Loucy (cell line): ENCODE measurements around the gene EPSTI1.

Experiments used
- H2AFZ ChIP-seq: fragments of 200-600 bp; sonication (generic); 2 replicates; pipeline ENCODE4 v1.6.0; 2016; ENCODE audit warnings: antibody characterized with exemption, mild to moderate bottlenecking, low read length, moderate library complexity
- H3F3A ChIP-seq: fragments of 200-600 bp; 2 replicates; pipeline ENCODE4 v1.6.0; 2016; ENCODE audit warnings: antibody characterized with exemption, low read depth, mild to moderate bottlenecking
- H3K27me3 ChIP-seq: fragments of 200-600 bp; sonication (generic); 2 replicates; pipeline ENCODE4 v1.6.1; 2014; ENCODE audit warnings: low read length, mild to moderate bottlenecking; ENCODE audit not compliant: insufficient read depth, poor library complexity, severe bottlenecking
- H3K36me3 ChIP-seq: fragments of 200-600 bp; sonication (generic); 2 replicates; pipeline ENCODE4 v1.6.1; 2016; ENCODE audit warnings: low read length; ENCODE audit not compliant: insufficient read depth
- H3K4me1 ChIP-seq: fragments of 200-600 bp; sonication (generic); 2 replicates; pipeline ENCODE4 v1.5.1; 2014; ENCODE audit warnings: low read length, mild to moderate bottlenecking; ENCODE audit not compliant: insufficient read depth, poor library complexity, severe bottlenecking
- H3K4me2 ChIP-seq: fragments of 200-600 bp; sonication (generic); 2 replicates; pipeline ENCODE4 v1.6.0; 2014; ENCODE audit warnings: antibody characterized with exemption, low read length, low read depth, mild to moderate bottlenecking; ENCODE audit not compliant: poor library complexity, severe bottlenecking
- H3K4me3 ChIP-seq: fragments of 200-600 bp; sonication (generic); 2 replicates; pipeline ENCODE4 v1.5.1; 2014; ENCODE audit warnings: low read length, mild to moderate bottlenecking, mixed read lengths; ENCODE audit not compliant: poor library complexity, severe bottlenecking
- H3K79me2 ChIP-seq: fragments of 200-600 bp; sonication (generic); 2 replicates; pipeline ENCODE4 v1.6.1; 2014; ENCODE audit warnings: low read length; ENCODE audit not compliant: insufficient read depth
- H3K9ac ChIP-seq: fragments of 200-600 bp; sonication (generic); 2 replicates; pipeline ENCODE4 v1.6.0; 2014; ENCODE audit warnings: mild to moderate bottlenecking, low read depth, low read length, moderate library complexity; ENCODE audit not compliant: poor library complexity, severe bottlenecking
- H3K9me2 ChIP-seq: fragments of 200-600 bp; sonication (generic); replicated peaks from 2 replicates; pipeline ENCODE4 v1.6.1; 2016; ENCODE audit warnings: low read depth, low read length, mixed read lengths
- H3K9me3 ChIP-seq: fragments of 200-600 bp; sonication (generic); 2 replicates; pipeline ENCODE4 v1.6.1; 2014; ENCODE audit warnings: mild to moderate bottlenecking, antibody characterized with exemption, low read length, low read depth; ENCODE audit not compliant: insufficient read depth
- H4K20me1 ChIP-seq: fragments of 200-600 bp; sonication (generic); 2 replicates; pipeline ENCODE4 v1.6.0; 2014; ENCODE audit warnings: antibody characterized with exemption, low read length, mild to moderate bottlenecking; ENCODE audit not compliant: insufficient read depth, poor library complexity, severe bottlenecking
- EZH2phosphoT487 ChIP-seq: fragments of 200-600 bp; IDR thresholded peaks from 2 replicates; pipeline ENCODE4 v1.6.1; 2018; ENCODE audit warnings: antibody characterized with exemption, mild to moderate bottlenecking, moderate library complexity, borderline replicate concordance
- TF ChIP-seq, protein P1 (sequence below): fragments of 200-600 bp; sonication (generic); conservative IDR thresholded peaks from 2 replicates; pipeline ENCODE4 v1.5.1; 2014; ENCODE audit warnings: mild to moderate bottlenecking, antibody characterized with exemption, low read length

Gene EPSTI1

DNA sequence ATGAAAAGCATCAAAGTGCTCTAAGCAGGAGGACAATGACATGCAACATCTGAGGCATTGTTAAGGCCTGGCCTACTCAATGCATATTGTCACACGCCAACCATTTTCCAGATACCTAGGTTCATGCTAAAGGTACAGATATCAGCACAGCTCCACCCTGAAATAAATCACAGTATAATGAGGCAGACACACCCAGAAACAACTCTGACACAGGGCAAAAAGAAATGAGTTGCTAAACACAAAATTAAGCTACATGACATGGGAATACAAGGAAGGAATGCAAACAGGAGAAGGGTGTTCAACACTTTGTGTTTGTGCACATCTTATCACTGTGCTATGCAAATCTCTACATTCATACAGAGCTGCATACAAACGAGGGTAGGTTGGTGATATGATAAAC is 86.5 kb downstream of the EPSTI1 start:
- Histone ChIP-seq H3F3A (no peaks in the 10 kb centered on the region), H3K27me3 (no peaks in the 10 kb centered on the region), H2AFZ (no peak overlapping the region), H3K4me2 (no peak overlapping the region), H3K9me3 (no peaks in the 10 kb centered on the region), H4K20me1 (no peaks in the 10 kb centered on the region), H3K36me3 (no peaks in the 10 kb centered on the region), H3K4me3 (no peak overlapping the region), H3K79me2 (no peaks in the 10 kb centered on the region), H3K4me1 (no peaks in the 10 kb centered on the region), H3K9ac (no peak overlapping the region), H3K9me2 (no peaks in the 10 kb centered on the region)
- TF ChIP-seq EZH2phosphoT487 = no peak
- TF ChIP-seq, protein P1, sequence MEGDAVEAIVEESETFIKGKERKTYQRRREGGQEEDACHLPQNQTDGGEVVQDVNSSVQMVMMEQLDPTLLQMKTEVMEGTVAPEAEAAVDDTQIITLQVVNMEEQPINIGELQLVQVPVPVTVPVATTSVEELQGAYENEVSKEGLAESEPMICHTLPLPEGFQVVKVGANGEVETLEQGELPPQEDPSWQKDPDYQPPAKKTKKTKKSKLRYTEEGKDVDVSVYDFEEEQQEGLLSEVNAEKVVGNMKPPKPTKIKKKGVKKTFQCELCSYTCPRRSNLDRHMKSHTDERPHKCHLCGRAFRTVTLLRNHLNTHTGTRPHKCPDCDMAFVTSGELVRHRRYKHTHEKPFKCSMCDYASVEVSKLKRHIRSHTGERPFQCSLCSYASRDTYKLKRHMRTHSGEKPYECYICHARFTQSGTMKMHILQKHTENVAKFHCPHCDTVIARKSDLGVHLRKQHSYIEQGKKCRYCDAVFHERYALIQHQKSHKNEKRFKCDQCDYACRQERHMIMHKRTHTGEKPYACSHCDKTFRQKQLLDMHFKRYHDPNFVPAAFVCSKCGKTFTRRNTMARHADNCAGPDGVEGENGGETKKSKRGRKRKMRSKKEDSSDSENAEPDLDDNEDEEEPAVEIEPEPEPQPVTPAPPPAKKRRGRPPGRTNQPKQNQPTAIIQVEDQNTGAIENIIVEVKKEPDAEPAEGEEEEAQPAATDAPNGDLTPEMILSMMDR = no peak

DNA sequence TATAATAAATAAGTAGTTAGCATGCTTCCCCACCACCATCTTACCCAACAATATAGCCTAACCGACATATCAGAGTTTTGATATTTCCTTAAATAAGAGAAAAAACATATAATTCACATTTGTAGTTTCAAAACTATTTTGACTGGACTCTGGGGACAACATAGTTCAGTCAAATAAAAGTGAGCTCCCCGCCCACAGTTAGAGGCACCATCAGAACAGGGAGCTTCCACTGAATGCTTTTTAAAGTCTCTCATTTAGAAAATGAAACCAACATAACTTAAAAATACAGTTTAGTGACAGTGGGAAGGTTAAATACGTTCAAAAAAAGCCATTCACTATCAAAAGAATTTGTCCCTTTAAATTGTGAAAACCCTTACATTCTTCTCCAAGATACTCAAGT is 92.8 kb downstream of the EPSTI1 start:
- Histone ChIP-seq H3K9me3 (no peaks in the 10 kb centered on the region), H3K4me1 (no peaks in the 10 kb centered on the region), H2AFZ (no peak overlapping the region), H3K27me3 (no peaks in the 10 kb centered on the region), H3K36me3 (no peaks in the 10 kb centered on the region), H3K4me3 (no peak overlapping the region), H3K4me2 (no peak overlapping the region), H4K20me1 (no peaks in the 10 kb centered on the region), H3K79me2 (no peaks in the 10 kb centered on the region), H3F3A (no peaks in the 10 kb centered on the region), H3K9me2 (no peaks in the 10 kb centered on the region), H3K9ac (no peak overlapping the region)
- TF ChIP-seq, protein P1 = no peak
- no peak for TF ChIP-seq EZH2phosphoT487

DNA sequence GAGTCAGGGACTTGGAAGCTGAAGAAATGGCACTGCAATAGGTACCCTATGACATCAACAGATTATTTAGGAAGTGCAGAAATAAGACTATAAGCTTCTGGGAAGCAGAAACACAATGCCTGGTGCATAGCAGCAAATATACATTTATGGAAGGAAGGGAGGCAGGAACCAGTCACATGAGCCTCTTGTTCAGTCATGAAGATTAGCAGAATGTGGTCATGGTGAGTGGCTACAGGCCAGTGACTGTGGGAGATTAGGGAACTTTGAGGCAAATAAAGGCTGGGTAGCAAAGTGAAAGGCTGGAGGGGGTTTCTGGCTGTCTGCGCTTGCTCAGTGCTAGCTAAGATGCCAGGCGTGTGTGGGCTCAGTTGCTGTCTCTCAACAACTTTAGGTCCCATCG is 96.3 kb downstream of the EPSTI1 start:
- TF ChIP-seq EZH2phosphoT487 = no peak
- TF ChIP-seq, protein P1 = no peak
- H3K9me3 ChIP-seq = no peaks in the 10 kb centered on the region

More for the DNA sequence above, 96.3 kb downstream of the EPSTI1 start:
- H3K79me2 ChIP-seq = no peaks in the 10 kb centered on the region
- H3F3A ChIP-seq = no peaks in the 10 kb centered on the region
- no peak overlapping the region for H2AFZ ChIP-seq
- H4K20me1 ChIP-seq = no peaks in the 10 kb centered on the region
- H3K4me2 ChIP-seq = no peak overlapping the region
- H3K27me3 ChIP-seq = no peaks in the 10 kb centered on the region
- H3K36me3 ChIP-seq = no peaks in the 10 kb centered on the region
- no peak overlapping the region for H3K4me3 ChIP-seq
- no peak overlapping the region for H3K9ac ChIP-seq
- H3K4me1 ChIP-seq = no peaks in the 10 kb centered on the region
- H3K9me2 ChIP-seq = no peaks in the 10 kb centered on the region
